Activated naive CD4-positive, alpha-beta T cell treated with anti-CD3 and anti-CD28 coated beads for 36 hours (primary cell): Measurements from ENCODE around the gene RING1. TPM values are rescaled to one million over a fixed set of nuclear protein-coding genes. Genes with fewer than 3 reads are reported as not detected.

Experiments
- CTCF ChIA-PET: fragments of 350-600 bp; sonication (Branson Sonifier 250); formaldehyde crosslinking; loops from one replicate; lab custom pipeline; 2021; ENCODE audit warnings: antibody characterized with exemption; lab: Charles Lee
- DNase-seq: peaks from one replicate; pipeline ENCODE4 v3.0.0-alpha.2; 2020
- H3K27ac Mint-ChIP-seq: one replicate; pipeline ENCODE4 v1.8.0; 2021; ENCODE audit warnings: mild to moderate bottlenecking, mixed read lengths
- H3K27me3 Mint-ChIP-seq: one replicate; pipeline ENCODE4 v1.8.0; 2021; ENCODE audit warnings: low read depth, mixed read lengths
- H3K36me3 Mint-ChIP-seq: one replicate; pipeline ENCODE4 v1.8.0; 2021; ENCODE audit warnings: low read depth, mixed read lengths
- H3K4me1 Mint-ChIP-seq: one replicate; pipeline ENCODE4 v1.8.0; 2021; ENCODE audit warnings: low read depth, mixed read lengths
- H3K4me3 Mint-ChIP-seq: one replicate; pipeline ENCODE4 v1.8.0; 2021; ENCODE audit warnings: mild to moderate bottlenecking, moderate library complexity, mixed read lengths
- H3K9me3 Mint-ChIP-seq: one replicate; pipeline ENCODE4 v1.8.0; 2021; ENCODE audit warnings: mixed read lengths
- intact Hi-C: fragments of 100-400 bp; cut with micrococcal nuclease; formaldehyde crosslinking; loops from one replicate; pipeline ENCODE4 v1.15.1; 2023
- total RNA-seq, 2 experiments: library from RNA; stranded (reverse); gene quantifications; one replicate each; pipeline ENCODE4 v1.2.3, GENCODE V29; 2021

The RING1 gene
- total RNA-seq, 2 experiments from 2014 or later: 17.1 to 18.2 TPM

- H3K36me3 Mint-ChIP-seq: no peaks in the 10 kb centered on the region
- H3K4me3 Mint-ChIP-seq: no peak overlapping the region
- DNase-seq: no peak
- intact Hi-C loops: no loop called here
- no peaks in the 10 kb centered on the region for H3K4me1 Mint-ChIP-seq
- no peaks in the 10 kb centered on the region for H3K27me3 Mint-ChIP-seq
- H3K27ac Mint-ChIP-seq: no peak overlapping the region
- CTCF ChIA-PET: no interaction called here
- H3K9me3 Mint-ChIP-seq: no peaks in the 10 kb centered on the region
Measured at GRCh38 chr6:33167374-33168283, 40.7 kb upstream of the RING1 start.

GRCh38 chr6:33168284-33168601, 40.1 kb upstream of the RING1 start:
- CTCF ChIA-PET: no interaction called here

GRCh38 chr6:33168639-33169038, 39.7 kb upstream of the RING1 start:
- H3K36me3 Mint-ChIP-seq: no peaks in the 10 kb centered on the region
- no peaks in the 10 kb centered on the region for H3K27me3 Mint-ChIP-seq
- H3K9me3 Mint-ChIP-seq: no peaks in the 10 kb centered on the region
- no peak overlapping the region for H3K4me3 Mint-ChIP-seq
- H3K27ac Mint-ChIP-seq: no peak overlapping the region
- CTCF ChIA-PET: no interaction called here
- intact Hi-C loops: no loop called here
- no peaks in the 10 kb centered on the region for H3K4me1 Mint-ChIP-seq
- no peak for DNase-seq

More at GRCh38 chr6:33168284-33168601, 40.1 kb upstream of the RING1 start:
- no peak for DNase-seq
- Mint-ChIP-seq H3K36me3 (no peaks in the 10 kb centered on the region), H3K4me1 (no peaks in the 10 kb centered on the region), H3K27ac (no peak overlapping the region), H3K27me3 (no peaks in the 10 kb centered on the region), H3K4me3 (no peak overlapping the region), H3K9me3 (no peaks in the 10 kb centered on the region)
- intact Hi-C loops: no loop called here

GRCh38 chr6:33169291-33170175, 38.8 kb upstream of the RING1 start:
- DNase-seq: no peak
- Mint-ChIP-seq H3K36me3 (no peaks in the 10 kb centered on the region), H3K9me3 (no peaks in the 10 kb centered on the region)

GRCh38 chr6:33170176-33171015, 37.9 kb upstream of the RING1 start:
- H3K36me3 Mint-ChIP-seq: no peaks in the 10 kb centered on the region
- H3K4me1 Mint-ChIP-seq: no peaks in the 10 kb centered on the region
- CTCF ChIA-PET: no interaction called here
- DNase-seq: no peak
- H3K9me3 Mint-ChIP-seq: no peaks in the 10 kb centered on the region
- H3K27ac Mint-ChIP-seq: no peak overlapping the region
- no peak overlapping the region for H3K4me3 Mint-ChIP-seq
- H3K27me3 Mint-ChIP-seq: no peaks in the 10 kb centered on the region
- intact Hi-C loops: no loop called here

More at GRCh38 chr6:33169291-33170175, 38.8 kb upstream of the RING1 start:
- CTCF ChIA-PET: no interaction called here
- no peak overlapping the region for H3K4me3 Mint-ChIP-seq
- no peak overlapping the region for H3K27ac Mint-ChIP-seq
- H3K27me3 Mint-ChIP-seq: no peaks in the 10 kb centered on the region
- H3K4me1 Mint-ChIP-seq: no peaks in the 10 kb centered on the region
- intact Hi-C loops: no loop called here

- Mint-ChIP-seq H3K27me3 (no peaks in the 10 kb centered on the region), H3K4me1 (no peaks in the 10 kb centered on the region), H3K27ac (no peak overlapping the region), H3K36me3 (no peaks in the 10 kb centered on the region), H3K9me3 (no peaks in the 10 kb centered on the region), H3K4me3 (no peak overlapping the region)
- DNase-seq: no peak
- intact Hi-C loops: no loop called here
- CTCF ChIA-PET: no interaction called here
Measured at GRCh38 chr6:33171016-33171879, 37.1 kb upstream of the RING1 start.

GRCh38 chr6:33171880-33172687, 36.2 kb upstream of the RING1 start:
- Mint-ChIP-seq H3K9me3 (no peaks in the 10 kb centered on the region), H3K36me3 (no peaks in the 10 kb centered on the region), H3K4me3 (no peak overlapping the region), H3K27ac (no peak overlapping the region), H3K27me3 (no peaks in the 10 kb centered on the region), H3K4me1 (no peaks in the 10 kb centered on the region)
- CTCF ChIA-PET: interaction anchor here (0.6 to 1.1 kb wide), 2 partner anchors 48 to 72 kb away, joined by 3 to 4 read pairs; no protein-coding TSS in a partner anchor
- no peak for DNase-seq
- intact Hi-C loops: no loop called here

GRCh38 chr6:33172688-33173534, 35.4 kb upstream of the RING1 start:
- no peaks in the 10 kb centered on the region for H3K27me3 Mint-ChIP-seq
- DNase-seq: no peak

GRCh38 chr6:33173535-33174180, 34.6 kb upstream of the RING1 start:
- no peaks in the 10 kb centered on the region for H3K27me3 Mint-ChIP-seq
- no peaks in the 10 kb centered on the region for H3K9me3 Mint-ChIP-seq
- H3K27ac Mint-ChIP-seq: no peak overlapping the region
- H3K4me1 Mint-ChIP-seq: no peaks in the 10 kb centered on the region
- intact Hi-C loops: no loop called here
- no peaks in the 10 kb centered on the region for H3K36me3 Mint-ChIP-seq
- no peak for DNase-seq
- H3K4me3 Mint-ChIP-seq: no peak overlapping the region
- CTCF ChIA-PET: interaction anchor here (1.1 to 1.5 kb wide), 4 partner anchors 13 to 50 kb away, joined by 3 read pairs; no protein-coding TSS in a partner anchor

More at GRCh38 chr6:33172688-33173534, 35.4 kb upstream of the RING1 start:
- intact Hi-C loops: no loop called here
- no peaks in the 10 kb centered on the region for H3K4me1 Mint-ChIP-seq
- CTCF ChIA-PET: interaction anchor here (0.6 to 1.5 kb wide), 6 partner anchors 12 to 73 kb away, joined by 3 to 4 read pairs (median 3); no protein-coding TSS in a partner anchor
- no peak overlapping the region for H3K4me3 Mint-ChIP-seq
- no peaks in the 10 kb centered on the region for H3K36me3 Mint-ChIP-seq
- no peaks in the 10 kb centered on the region for H3K9me3 Mint-ChIP-seq
- H3K27ac Mint-ChIP-seq: no peak overlapping the region

- Mint-ChIP-seq H3K27me3 (no peaks in the 10 kb centered on the region), H3K27ac (no peak overlapping the region), H3K36me3 (no peaks in the 10 kb centered on the region), H3K9me3 (no peaks in the 10 kb centered on the region), H3K4me1 (no peaks in the 10 kb centered on the region), H3K4me3 (no peak overlapping the region)
- CTCF ChIA-PET: interaction anchor here (0.6 to 1.5 kb wide), 2 partner anchors 25 to 170 kb away, joined by 3 to 4 read pairs; no protein-coding TSS in a partner anchor
- intact Hi-C loops: no loop called here
- no peak for DNase-seq
Measured at GRCh38 chr6:33174784-33175183, 33.5 kb upstream of the RING1 start.
